ENCODE measurements around the gene TFR2. TPM values are rescaled to one million over a fixed set of nuclear protein-coding genes. Genes with fewer than 3 reads are reported as not detected.

TFR2 gene
- total and polyA plus RNA-seq, 2 of the 13 experiments (the other 11 are each of a cell fraction or from before 2014, with no cell fraction given): 36.9 to 64.2 TPM

- TF ChIP-seq AHR (CRISPR knock-in tag; IDR thresholded peaks at IDR 0.05) (peak; percentile 66; the same call in 1 of the 2 replicates), USF2 (IDR thresholded peaks at IDR 0.05; ENCODE audit: low read depth, low read length) (peak; percentile 14; the same call in 1 of the 2 replicates), USF2 (CRISPR knock-in tag; IDR thresholded peaks at IDR 0.05; ENCODE audit: borderline replicate concordance) (no peak), MYNN (CRISPR knock-in tag; IDR thresholded peaks at IDR 0.05; ENCODE audit: low read depth) (no peak; the same call in 1 of the 2 replicates), YEATS2 (CRISPR knock-in tag; IDR thresholded peaks at IDR 0.05; ENCODE audit: borderline replicate concordance) (peak; percentile 90), BCL3 (CRISPR knock-in tag; IDR thresholded peaks at IDR 0.05) (peak; percentile 91), ZNF615 (CRISPR knock-in tag; IDR thresholded peaks at IDR 0.05; ENCODE audit: borderline replicate concordance) (0 out of 2 replicates have a peak, but pooled peaks have one; percentile 77), SOX6 (IDR thresholded peaks at IDR 0.05) (no peak), SOX6 (CRISPR knock-in tag; IDR thresholded peaks at IDR 0.05) (peak; percentile 67), ZNF547 (CRISPR knock-in tag; IDR thresholded peaks at IDR 0.05) (peak; percentile 95), PRPF4 (IDR thresholded peaks at IDR 0.05; ENCODE audit: low read depth, low read length, poor library complexity, severe bottlenecking) (peak; percentile 68), MBNL3 (CRISPR knock-in tag; conservative IDR thresholded peaks at IDR 0.05) (no peak), ISL2 (CRISPR knock-in tag; IDR thresholded peaks at IDR 0.05) (peak; percentile 80), ZNF441 (CRISPR knock-in tag; IDR thresholded peaks at IDR 0.05; ENCODE audit: borderline replicate concordance) (peak; percentile 29; the same call in 1 of the 2 replicates), GMEB1 (CRISPR knock-in tag; IDR thresholded peaks at IDR 0.05; ENCODE audit: borderline replicate concordance) (peak; percentile 81; the same call in 1 of the 2 replicates), ZZZ3 (CRISPR knock-in tag; IDR thresholded peaks at IDR 0.05; ENCODE audit: borderline replicate concordance) (peak; percentile 60; the same call in 1 of the 2 replicates), IKZF4 (CRISPR knock-in tag; IDR thresholded peaks at IDR 0.05; ENCODE audit: borderline replicate concordance, low read depth, not compliant biosample characterization) (peak; percentile 53), ZNF354B (CRISPR knock-in tag; IDR thresholded peaks at IDR 0.05) (no peak), ELK4 (CRISPR knock-in tag; IDR thresholded peaks at IDR 0.05; ENCODE audit: borderline replicate concordance) (no peak), ZFY (CRISPR knock-in tag; IDR thresholded peaks at IDR 0.05) (peak; percentile 65), ZNF841 (CRISPR knock-in tag; IDR thresholded peaks at IDR 0.05; ENCODE audit: borderline replicate concordance) (no peak), ZNF878 (CRISPR knock-in tag; IDR thresholded peaks at IDR 0.05) (0 out of 2 replicates have a peak, but pooled peaks have one; percentile 34), NCOA2 (CRISPR knock-in tag; IDR thresholded peaks at IDR 0.05) (peak; percentile 41; the same call in 1 of the 2 replicates)
Measured at GRCh38 chr7:100585511-100586265, 55.7 kb downstream of the TFR2 start, which contains the start of gene LRCH4 (continued).
